Superior temporal gyrus (tissue), 1 donor: Measurements from ENCODE around the gene KCNJ15.
"Not testable (repeated sequence)": the region's sequence is repeated elsewhere in the genome, so short reads cannot be mapped to it uniquely, and the experiment has no call there.

Experiments
- DNase-seq: peaks from one replicate; pipeline ENCODE4 v3.0.0-alpha.2; 2016; ENCODE audit errors: extremely low spot score

Gene KCNJ15

DNA sequence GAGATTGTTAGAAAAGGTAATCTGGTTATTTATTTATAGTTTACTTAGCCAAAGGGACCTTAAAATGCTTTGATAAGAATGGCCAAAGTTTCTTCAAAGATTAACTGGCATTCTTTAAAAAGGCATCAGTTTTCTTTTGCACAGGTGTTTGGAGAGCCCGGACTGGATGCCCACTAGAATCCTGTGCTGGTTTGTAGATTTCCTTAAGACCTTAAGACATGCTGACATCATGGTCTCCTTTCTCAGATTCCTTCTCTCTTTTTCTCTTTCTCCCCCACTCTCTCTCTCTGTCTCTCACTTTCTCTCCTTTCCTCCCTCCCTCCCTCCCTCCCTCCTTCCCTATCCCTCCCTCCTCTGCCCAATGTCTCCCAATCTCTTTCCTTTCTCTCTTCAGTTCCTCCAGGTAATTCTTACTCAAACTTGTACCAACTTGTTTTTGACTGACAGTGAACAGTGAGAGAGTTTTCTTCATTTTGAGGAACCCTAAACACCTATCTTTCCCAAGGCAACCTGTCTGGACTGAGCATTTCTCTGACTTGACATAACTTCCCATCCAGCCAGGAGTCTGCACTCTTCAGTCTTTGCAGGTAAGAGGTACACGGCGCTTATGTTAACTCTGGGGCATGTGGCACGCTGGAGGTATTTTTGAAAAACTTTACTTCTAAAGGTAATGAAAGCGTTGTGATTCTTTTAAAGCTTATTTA, at the start of gene KCNJ15:
Gene KCNJ15, plus strand, starts transcription at position 393 of the 704 bp plus-strand sequence. CDS start 42,271 bp downstream, outside the sequence.
- no peak for DNase-seq

DNA sequence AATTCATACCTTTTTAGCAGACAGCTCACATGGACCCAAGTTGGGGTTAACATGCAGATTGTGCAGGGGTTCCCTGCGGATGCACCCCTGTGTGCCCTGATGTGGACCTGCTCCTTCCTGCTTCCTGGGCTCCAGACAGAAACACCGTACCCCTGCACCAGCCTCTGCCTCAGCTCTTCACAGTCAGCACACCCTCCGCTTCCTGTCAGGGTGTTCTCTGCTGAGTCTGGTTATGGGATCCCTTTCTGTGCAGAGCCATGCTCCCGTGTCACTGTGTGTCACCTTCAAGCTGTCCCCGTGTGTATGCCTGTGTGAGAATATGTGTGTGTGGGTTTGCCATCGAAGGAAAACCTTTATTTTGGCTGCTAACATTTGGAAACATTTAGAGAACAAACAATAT, 48.7 kb upstream of the KCNJ15 start:
- no peak for DNase-seq

DNA sequence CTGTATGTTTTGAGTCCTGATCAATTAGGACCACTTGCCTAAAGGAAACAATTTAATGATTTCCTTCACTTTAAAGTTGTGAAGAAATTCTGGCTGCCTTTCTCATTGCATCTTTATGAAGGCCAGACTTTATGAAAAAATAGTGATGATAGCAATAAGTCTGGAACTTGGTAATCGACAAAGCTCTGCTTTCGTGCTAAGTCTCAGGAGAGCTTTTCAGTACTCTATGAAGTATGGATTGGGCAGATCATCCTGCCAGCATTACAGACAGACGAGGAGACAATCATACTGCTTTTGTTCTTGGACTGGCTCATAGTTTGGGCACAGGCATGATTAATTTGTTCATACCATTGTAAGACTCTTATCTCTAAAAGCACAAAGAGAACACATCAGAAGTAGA, 45.5 kb upstream of the KCNJ15 start:
- no peak for DNase-seq

DNA sequence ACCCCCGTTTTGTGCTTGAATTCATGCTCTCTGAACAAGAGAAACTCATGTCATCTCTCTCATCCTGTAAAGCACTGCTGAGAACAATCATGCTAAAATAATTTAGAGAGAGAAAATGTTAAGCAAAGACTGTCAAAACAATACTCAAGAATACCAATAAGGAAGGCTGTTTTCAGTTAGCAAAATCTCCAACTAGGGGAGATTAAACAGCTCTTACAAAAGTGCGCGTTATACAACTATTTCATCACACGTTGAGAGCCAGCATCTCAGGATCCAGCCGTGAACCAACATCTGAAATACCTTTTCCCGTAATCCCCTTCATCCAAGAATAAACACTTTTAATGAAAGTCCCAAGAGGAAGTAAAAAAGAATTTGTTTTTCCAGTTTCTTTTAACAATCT, 44.1 kb upstream of the KCNJ15 start:
- no peak for DNase-seq

DNA sequence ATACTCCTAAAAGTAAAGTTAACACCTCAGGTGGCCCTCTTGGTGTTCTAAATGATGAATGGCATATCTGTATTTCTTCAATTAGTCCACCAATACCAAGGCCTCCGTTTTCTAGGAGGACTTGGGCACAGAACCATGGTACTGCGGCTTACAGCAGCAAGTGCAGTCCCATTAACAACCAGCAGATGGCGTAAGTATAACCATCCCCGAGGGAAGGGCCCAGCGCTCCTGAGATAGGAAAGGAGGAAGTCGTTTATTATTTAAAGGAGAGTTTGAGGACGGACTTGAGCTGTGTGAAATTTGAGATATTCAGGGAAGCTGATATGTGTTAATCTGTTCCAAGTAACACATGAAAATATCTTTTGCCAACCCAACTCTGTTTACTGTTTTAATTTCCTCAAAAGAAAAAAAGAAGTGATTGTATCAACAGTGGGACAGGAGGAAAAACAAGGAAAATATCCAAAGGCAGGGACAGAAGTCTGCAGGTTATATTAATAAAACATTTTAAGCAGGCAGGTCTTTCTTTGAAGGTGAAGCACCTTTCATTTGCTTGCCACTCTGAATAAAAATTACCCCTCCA, 37.7 kb upstream of the KCNJ15 start:
- DNase-seq: peak; percentile 63

DNA sequence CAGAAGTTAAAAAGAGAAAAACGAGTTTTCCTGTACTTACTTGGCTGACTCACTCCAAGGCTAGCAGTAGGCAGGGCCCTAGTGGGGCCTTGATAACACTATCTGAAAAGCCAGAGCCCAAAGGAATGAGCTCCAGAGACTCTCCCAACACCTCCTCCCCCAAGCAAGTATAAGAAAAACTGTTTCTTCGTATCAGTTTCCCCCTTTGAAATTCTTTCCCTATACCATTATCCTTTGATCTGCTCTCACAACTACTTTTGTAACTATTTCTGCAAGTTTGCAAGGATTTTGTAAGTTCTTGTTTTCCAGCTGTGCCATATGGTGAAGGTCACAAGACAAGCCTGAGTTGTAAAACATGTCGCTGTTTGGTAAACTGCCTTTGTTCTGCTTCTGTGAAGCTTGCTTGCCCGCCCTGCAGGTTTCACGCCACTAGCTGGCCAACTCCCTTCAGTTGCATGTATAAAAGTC, 36.5 kb upstream of the KCNJ15 start:
- DNase-seq: no peak

DNA sequence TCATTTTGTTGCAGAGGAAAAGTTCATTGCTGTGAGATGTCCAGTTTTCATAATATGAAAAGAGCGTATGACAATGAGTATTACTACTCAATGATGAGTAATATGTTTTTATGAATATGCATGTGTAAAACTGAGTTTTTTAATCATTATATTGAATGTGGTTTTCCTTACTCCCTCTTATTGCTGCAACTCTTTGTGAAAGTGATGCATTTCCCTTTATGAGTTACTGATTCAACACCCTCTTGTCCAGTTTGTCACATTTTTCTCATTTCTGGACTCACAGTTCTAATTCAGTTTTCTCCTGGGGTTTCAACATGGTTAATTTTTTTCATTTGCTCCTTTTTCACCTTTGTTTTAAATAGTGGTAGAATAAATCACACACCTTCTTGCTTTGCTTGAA, 35.2 kb upstream of the KCNJ15 start:
- no peak for DNase-seq

DNA sequence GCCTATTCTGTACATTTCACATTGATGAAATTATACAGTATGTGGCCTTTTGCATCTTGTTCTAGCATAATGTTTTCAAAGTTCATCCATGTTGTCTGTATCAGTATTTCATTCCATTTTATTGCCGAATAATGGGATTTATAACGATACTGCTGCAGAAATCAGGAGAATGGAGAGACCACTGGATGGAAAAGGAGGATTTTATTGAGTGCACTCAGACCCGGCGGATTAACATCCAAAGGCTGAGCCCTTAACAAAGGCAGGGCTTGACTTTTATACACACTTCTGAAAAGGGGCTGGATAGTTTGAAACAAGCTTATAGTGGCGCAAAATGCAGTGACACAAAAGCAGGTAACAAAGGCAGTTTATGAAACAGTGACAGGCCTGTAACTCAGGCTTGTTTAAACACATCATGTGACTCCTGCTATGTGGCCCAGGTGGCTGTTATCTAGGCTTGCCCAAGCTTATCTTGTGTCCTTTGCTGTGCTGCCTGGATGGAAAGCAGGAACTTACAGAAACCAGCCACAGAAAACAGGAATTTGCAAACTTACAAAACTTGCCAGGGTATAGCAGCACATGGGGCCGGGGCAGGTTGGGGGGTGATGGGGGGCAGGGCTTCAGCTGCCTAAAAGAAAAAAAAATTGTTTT, 32.8 kb upstream of the KCNJ15 start:
- no peak for DNase-seq

DNA sequence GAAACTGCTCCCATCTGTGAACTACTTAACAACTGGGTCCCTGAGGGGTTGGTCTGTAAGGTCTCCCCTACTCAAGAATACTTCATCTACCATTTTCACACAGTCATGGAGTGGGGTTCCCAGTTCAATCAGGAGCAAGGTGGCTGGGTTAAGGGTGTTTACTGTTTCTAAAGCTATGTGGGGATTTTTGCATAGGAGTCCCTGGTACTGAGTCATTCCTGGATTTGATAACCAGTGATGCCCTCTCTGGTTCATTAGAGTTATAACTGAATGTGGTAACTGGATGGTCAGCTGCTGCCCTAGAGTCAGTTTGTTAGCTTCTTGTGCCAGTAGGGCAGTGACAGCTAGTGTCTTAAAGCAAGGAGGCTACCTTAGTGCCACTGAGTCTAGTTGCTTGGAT, 29.4 kb upstream of the KCNJ15 start:
- no peak for DNase-seq

DNA sequence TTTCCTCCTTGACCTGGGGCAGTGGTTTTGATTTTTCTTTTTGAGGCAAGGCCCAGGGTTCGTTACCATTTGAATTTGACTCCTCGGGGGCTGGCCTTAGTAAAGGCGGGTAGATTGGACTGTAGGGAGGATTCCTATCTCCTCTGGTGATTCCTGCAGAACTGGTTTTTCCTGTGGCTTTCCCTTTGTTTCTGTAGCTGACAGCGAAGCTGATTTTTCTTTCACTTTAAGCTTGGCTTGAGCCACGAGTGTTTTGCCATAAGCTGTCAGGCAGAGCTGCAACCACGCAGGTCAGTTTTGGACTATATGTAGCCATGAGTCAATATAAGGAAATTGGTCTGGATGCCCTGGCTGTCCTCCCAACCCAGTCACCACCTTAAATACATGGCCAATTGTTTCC, 28.7 kb upstream of the KCNJ15 start:
- no peak for DNase-seq

DNA sequence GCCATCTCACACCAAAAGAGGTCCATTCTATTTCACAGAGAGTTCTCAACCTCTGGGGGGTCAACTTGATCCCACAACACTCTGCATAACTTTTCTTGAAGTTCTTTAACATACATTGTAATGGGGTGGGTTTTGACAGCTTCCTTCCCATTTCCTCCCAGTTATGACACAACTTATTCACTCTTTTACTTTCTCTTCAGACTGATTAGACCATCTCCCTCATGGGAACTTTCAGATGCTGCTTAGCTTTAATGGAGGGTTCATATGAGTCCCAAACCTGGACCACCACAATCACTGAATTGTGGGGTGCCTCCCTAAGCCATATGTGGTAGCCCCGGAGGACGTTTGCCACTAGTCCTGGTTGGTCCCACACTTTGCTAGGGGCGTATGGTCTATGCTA, 28.3 kb upstream of the KCNJ15 start:
- DNase-seq: no peak

DNA sequence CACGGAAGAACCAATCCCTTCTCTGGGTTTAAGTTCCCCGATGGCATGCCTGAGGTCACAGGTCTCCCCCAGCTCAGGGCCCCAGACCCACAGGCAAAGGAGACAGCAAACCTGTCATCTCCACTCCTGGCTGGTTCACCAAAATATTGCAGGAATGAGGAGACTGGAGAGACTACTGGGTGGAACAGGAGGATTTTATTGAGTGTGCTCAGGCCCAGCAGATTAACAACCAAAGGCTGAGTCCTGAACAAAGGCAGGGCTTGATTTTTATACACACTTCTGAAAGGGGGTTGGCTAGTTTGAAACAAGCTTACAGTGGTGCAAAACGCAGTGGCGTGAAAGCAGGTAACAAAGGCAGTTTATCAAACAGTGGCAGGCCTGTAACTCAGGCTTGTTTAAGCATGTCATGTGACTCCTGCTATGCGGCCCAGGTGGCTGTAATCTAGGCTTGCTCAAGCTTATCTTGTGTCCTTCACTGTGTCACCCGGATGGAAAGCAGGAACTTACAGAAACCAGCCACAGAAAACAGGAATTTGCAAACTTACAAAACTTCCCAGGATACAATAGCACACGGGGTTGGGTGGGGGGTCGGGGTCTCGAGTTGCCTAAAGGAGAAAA, 27.4 kb upstream of the KCNJ15 start:
- DNase-seq: no peak

DNA sequence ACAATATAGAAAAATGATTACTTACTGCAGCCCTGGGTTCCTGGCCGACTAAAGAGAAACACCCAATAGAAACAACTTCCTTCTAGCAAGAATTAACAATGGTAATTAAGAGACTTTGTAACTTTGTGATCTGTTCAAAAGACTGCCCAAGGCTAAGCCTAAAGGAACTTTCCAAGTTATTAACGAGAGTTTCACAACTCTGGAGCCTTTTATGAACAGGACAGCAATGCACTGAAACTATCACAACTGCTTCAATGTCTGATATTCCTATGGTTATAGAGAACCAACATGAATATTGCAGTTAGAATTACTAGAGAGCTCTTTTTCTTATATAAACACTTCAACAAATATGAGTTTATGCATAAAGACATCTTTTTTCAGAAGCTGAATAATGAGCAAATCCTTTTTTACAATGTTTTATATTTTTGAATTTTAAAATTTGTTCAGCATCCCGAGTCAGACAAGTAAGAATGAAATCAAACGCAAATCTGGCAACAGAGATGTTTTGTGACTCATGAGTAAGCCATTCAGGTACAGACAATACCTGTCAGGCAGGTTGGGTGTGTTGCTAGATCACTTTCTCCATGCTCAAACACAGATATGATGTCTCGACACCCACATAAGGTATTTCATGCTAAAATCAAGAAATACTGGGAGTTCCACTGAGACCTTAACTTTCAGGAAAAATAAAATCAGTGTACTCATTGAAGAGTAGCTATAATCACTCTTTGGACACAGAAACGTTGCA, 22.2 kb upstream of the KCNJ15 start:
- DNase-seq: no peak

DNA sequence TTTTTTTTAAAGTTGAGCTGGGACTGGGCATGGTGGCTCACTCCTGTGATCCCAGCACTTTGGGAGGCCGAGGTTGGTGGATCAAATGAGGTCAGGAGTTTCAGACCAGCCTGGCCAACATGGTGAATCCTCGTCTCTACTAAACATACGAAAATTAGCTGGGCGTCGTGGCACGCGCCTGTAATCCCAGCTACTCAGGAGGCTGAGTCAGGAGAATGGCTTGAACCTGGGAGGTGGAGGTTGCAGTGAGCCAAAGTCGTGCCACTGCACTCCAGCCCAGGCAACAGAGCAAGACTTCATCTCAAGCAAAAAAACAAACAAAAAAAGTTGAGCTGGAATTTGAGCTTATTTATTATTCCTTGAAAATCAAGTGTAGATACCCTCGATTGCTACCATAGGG, 21.5 kb upstream of the KCNJ15 start:
- not testable (repeated sequence) for DNase-seq

DNA sequence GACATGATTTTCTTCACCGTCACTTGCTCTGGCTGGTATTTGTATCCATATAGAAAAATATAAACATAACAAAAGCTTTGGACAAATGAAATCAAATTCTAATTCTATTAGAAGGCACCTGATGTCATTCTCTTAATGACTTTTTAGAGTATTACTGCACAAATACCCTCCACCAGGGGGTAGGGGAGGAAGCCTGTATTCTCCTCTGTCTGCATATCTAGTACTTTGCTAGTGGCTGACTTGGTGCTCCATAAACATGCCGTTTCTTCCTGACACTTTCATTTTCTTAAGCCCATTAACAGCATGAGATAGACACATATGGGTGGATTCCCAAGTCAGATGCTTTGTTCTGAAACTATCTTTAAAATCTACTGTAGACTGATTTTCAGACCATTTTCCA, 20.6 kb upstream of the KCNJ15 start:
- DNase-seq: no peak

DNA sequence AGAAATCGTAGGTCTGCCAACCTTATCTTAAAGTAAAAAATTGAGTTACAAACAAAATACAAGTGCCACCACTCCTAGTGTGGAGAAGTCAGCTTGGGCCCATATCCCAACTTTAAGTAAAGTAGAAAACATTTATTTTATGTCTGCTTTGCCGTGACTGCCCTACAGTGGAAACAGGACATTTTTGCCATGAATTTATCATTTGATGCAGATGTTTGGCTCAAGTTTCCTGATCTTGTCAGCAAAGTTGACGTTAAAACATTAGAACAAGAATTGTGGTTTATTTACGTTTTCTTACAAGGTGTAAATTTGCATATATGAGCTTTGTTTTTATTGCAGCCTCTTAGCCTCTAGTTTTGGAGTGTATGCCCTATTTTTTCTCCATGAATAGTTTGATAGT, 17.1 kb upstream of the KCNJ15 start:
- no peak for DNase-seq

DNA sequence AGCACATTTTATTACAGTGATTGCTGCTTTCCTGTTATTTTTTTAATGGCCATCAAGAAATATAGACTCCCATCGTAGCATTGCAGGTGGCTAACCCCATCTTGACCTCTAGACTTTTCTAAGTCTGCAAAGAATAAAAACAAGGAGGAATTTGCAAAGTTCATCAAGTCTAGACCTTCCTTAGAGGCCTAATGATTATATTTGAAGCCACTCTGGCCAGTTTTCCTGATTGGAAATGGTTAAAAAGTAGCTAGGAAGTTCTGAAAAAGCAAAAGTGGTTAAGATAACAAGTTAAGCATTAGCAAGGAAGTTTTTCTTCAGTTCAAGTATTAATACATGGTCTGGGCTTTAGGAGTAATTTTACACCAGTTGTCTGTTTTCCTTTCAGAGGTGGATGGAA, 16.7 kb upstream of the KCNJ15 start:
- DNase-seq: no peak

DNA sequence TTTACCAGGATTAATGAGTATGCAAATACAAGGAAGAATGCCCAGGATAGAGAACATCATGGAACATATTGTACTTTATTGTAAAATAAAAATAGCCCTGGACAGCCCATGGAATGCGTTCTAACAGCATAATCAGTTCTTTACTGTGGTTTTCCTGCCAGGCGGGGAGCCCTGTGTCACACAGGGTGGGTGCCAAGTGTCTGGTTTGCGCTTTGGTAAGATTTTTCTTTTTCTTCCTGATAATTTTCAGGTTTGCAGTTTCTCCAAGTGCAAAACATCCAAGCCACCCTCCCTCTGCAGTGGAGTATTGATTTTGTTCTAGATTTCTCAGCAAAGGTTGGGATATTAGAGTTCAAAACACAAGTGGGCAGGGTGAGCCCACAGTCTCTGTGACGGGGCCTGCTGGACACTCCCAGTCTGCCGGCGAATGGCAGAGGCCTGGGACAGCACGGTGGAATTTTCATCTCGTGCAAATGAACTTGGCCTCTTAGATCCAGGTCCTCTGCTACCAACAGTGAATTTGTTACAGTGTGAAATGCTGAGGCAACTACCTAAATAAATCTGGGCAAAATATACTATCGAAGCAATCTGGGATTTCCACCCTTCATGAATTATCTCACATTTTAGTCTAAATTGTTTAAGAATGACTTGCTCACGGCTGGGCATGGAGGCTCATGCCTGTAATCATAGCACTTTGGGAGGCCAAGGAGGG, 15.6 kb upstream of the KCNJ15 start:
- DNase-seq: no peak

DNA sequence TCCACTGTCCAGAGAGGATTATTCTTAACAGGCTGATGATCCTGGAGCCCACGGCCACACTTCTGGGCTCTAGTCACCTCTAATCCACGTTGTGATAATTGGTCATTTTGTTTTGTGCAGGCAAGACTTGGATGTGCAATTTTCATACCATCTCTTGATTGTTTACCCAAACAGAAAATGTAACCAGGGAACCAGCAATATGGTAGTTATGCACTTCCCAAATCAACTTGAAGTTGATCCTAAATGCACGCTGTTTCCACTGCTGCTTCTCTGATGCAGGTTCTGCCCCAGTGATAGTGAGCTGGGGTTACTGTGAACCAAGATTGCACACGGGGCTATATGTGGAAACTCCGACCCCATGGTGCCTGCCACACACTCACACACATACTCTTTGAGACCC, 14.7 kb upstream of the KCNJ15 start:
- DNase-seq: no peak

DNA sequence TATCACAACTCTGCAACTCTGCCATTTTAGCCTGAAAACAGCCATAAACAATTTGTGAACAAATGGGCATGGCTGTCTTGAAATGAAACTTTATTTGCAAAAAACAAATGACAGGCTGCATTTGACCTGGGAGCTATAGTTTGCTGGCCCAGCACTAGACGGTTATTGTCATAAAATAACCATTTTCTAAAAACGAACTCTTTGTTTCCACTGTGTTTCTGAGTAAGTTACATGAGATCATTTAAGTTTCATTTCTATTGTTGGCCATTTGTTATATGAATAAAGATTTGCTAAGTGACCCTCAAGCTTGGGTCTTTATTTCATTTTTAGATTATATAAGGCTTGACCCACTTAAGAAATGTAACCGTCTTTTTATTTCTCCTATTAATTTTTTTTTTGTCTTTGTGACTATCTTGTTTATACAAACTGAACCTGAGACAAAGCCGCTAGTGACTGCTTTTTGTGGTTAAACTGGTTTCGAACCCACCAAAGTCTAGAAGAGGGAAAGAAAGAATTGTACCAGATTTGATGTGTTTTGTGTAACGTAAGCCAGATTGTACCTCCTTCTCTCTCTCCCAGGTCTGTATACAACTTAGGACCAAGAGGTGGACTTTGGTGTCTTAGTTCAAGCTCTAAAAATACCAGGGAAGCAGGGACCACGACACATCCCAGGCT, 12.9 kb upstream of the KCNJ15 start:
- DNase-seq: no peak

DNA sequence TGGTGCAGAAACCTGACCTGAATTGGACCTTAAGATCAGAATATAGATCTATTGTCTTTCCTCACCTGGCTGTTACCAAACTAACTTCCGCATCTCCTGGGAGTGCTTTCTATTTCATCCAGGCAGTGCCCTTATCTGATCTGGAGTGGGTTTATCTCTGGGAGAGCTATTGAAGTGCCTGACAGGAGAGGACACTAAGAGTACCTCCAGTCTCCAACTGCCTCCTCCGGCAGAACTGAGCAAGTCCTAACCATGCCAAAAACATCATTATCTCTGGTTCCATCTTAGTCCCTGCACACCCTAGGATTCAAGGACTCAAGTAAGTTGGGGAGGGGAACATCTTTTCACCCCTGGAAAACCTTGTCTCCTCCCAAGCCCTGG, 12.4 kb upstream of the KCNJ15 start:
- DNase-seq: no peak
